Gastroesophageal sphincter (tissue), 4 donors: ENCODE measurements around the gene GRIP1. TPM values are rescaled to one million over a fixed set of nuclear protein-coding genes. Genes with fewer than 3 reads are reported as not detected.

Experiments used
- ATAC-seq: fragments of 150-250 bp; one replicate; pipeline ENCODE4 v1.9.1; 2016; ENCODE audit warnings: mild to moderate bottlenecking, moderate library complexity
- H3K27ac ChIP-seq, 4 donors: fragments of 200-600 bp; sonication (generic) in 3 of 4; 1 replicate in 3 of 4; 2 replicates in 1 of 4; pipeline ENCODE4 v1.5.1; 2016 to 2019
- H3K27me3 ChIP-seq: fragments of 200-600 bp; sonication (generic); one replicate; pipeline ENCODE4 v1.5.1; 2019
- H3K36me3 ChIP-seq, 2 donors: fragments of 200-600 bp; sonication (generic); one replicate each; pipeline ENCODE4 v1.5.1; 2019; ENCODE audit warnings: control low read depth in 1 of 2
- H3K4me1 ChIP-seq, 3 donors: fragments of 200-600 bp; sonication (generic); 1 replicate in 2 of 3; 2 replicates in 1 of 3; pipeline ENCODE4 v1.5.1; 2016 to 2019; ENCODE audit warnings: control low read depth in 2 of 3
- H3K4me3 ChIP-seq, 2 donors: fragments of 200-600 bp; sonication (generic); one replicate each; pipeline ENCODE4 v1.5.1; 2019; ENCODE audit warnings: mild to moderate bottlenecking in 1 of 2, moderate library complexity in 1 of 2
- H3K9me3 ChIP-seq, 3 donors: fragments of 200-600 bp; sonication (generic); one replicate each; pipeline ENCODE4 v1.5.1; 2017 to 2019; ENCODE audit warnings: control low read depth in 2 of 3
- CTCF ChIP-seq, 4 experiments: fragments of 200-600 bp in 2 of 4; fragments of 450-650 bp in 2 of 4; sonication (generic) in 1 of 4; IDR thresholded peaks; one replicate each; pipeline ENCODE4 v1.5.1; 2017 to 2019; ENCODE audit warnings: antibody characterized with exemption in 4 of 4, mild to moderate bottlenecking in 2 of 4, moderate library complexity in 2 of 4
- EP300 ChIP-seq: sonication (generic); formaldehyde crosslinking; IDR thresholded peaks from one replicate; pipeline ENCODE4 v1.6.1; 2017; ENCODE audit warnings: antibody characterized with exemption, mild to moderate bottlenecking
- POLR2A ChIP-seq, 2 donors: fragments of 450-650 bp; IDR thresholded peaks; one replicate each; pipeline ENCODE4 v1.6.1; 2017; ENCODE audit warnings: antibody characterized with exemption in 2 of 2, mild to moderate bottlenecking in 2 of 2, moderate library complexity in 1 of 2
- POLR2AphosphoS5 ChIP-seq: sonication (generic); formaldehyde crosslinking; IDR thresholded peaks from one replicate; pipeline ENCODE4 v1.6.1; 2017; ENCODE audit warnings: antibody characterized with exemption
- WGBS, 2 donors: methylation state at CpG; one replicate each; pipeline ENCODE4 v1.1.5; 2018; ENCODE audit warnings: low coverage in 1 of 2; 5-methylcytosine and 5-hydroxymethylcytosine counted together
- total RNA-seq, 4 donors: library from RNA; depleted of rRNA; stranded (reverse); fragments of >200 nt; gene quantifications; one replicate each; pipeline ENCODE4 v1.1.0, GENCODE V29; 2016

The GRIP1 gene
- total RNA-seq, 4 donors from 2014 or later, result 6.8 to 17.8 (median 11.6) TPM

GRCh38 chr12:66637699-66638301 is 41.1 kb downstream of the GRIP1 start:
- Histone ChIP-seq H3K9me3 (no peaks in the 10 kb centered on the region), H3K4me1 (peaks cover 0 to 9% (median 0%) of the 10 kb centered on the region in 3 donors), H3K27me3 (no peaks in the 10 kb centered on the region), H3K27ac (no peak overlapping the region), H3K36me3 (no peaks in the 10 kb centered on the region), H3K4me3 (no peak overlapping the region)
- 58% methylated on average over 3 of the region's 3 CpGs for WGBS, 2 donors
- TF ChIP-seq POLR2A (IDR thresholded peaks at IDR 0.05) (no peak), CTCF (IDR thresholded peaks at IDR 0.05) (no peak), EP300 (no peak), POLR2AphosphoS5 (no peak)
- no peak for ATAC-seq

GRCh38 chr12:66636771-66637170 is 42.1 kb downstream of the GRIP1 start:
- TF ChIP-seq EP300, result no peak
- no peak for TF ChIP-seq CTCF (IDR thresholded peaks at IDR 0.05)
- no peak for TF ChIP-seq POLR2AphosphoS5
- no peak for TF ChIP-seq POLR2A (IDR thresholded peaks at IDR 0.05)
- ATAC-seq, result peak; percentile 60
- WGBS, 2 donors, result no CpG with 5 or more reads among the region's 3 CpGs

GRCh38 chr12:66633676-66634075 is 45.2 kb downstream of the GRIP1 start:
- Histone ChIP-seq H3K27me3 (no peaks in the 10 kb centered on the region), H3K9me3 (no peaks in the 10 kb centered on the region), H3K4me3 (no peak overlapping the region), H3K4me1 (peaks cover 0 to 9% (median 0%) of the 10 kb centered on the region in 3 donors), H3K27ac (no peak overlapping the region), H3K36me3 (no peaks in the 10 kb centered on the region)
- ATAC-seq, result no peak
- TF ChIP-seq POLR2AphosphoS5 (no peak), EP300 (no peak), POLR2A (IDR thresholded peaks at IDR 0.05) (no peak), CTCF (IDR thresholded peaks at IDR 0.05) (no peak)
- WGBS, 2 donors, result 56 to 89% methylated on average over 1 of the region's 1 CpG

More at GRCh38 chr12:66636771-66637170, 42.1 kb downstream of the GRIP1 start:
- Histone ChIP-seq H3K4me1 (peaks cover 0 to 9% (median 0%) of the 10 kb centered on the region in 3 donors), H3K4me3 (no peak overlapping the region), H3K36me3 (no peaks in the 10 kb centered on the region), H3K9me3 (no peaks in the 10 kb centered on the region), H3K27me3 (no peaks in the 10 kb centered on the region), H3K27ac (no peak overlapping the region)

- no peaks in the 10 kb centered on the region for H3K9me3 ChIP-seq
- 60 to 83% methylated on average over 5 of the region's 5 CpGs for WGBS, 2 donors
- H3K4me1 ChIP-seq, result peaks cover 0 to 10% (median 0%) of the 10 kb centered on the region in 3 donors
- no peak for ATAC-seq
- H3K27ac ChIP-seq, result no peak overlapping the region
- no peaks in the 10 kb centered on the region for H3K27me3 ChIP-seq
- no peak overlapping the region for H3K4me3 ChIP-seq
- TF ChIP-seq CTCF (IDR thresholded peaks at IDR 0.05) (no peak), EP300 (no peak), POLR2AphosphoS5 (no peak), POLR2A (IDR thresholded peaks at IDR 0.05) (no peak)
- no peaks in the 10 kb centered on the region for H3K36me3 ChIP-seq
Measured at GRCh38 chr12:66629138-66629870, 49.6 kb downstream of the GRIP1 start.

- no peak overlapping the region for H3K27ac ChIP-seq
- ATAC-seq, result no peak
- no peaks in the 10 kb centered on the region for H3K27me3 ChIP-seq
- H3K9me3 ChIP-seq, result no peaks in the 10 kb centered on the region
- peaks cover 0 to 6% (median 0%) of the 10 kb centered on the region in 3 donors for H3K4me1 ChIP-seq
- TF ChIP-seq EP300 (no peak), CTCF (IDR thresholded peaks at IDR 0.05) (no peak), POLR2AphosphoS5 (no peak), POLR2A (IDR thresholded peaks at IDR 0.05) (no peak)
- no peaks in the 10 kb centered on the region for H3K36me3 ChIP-seq
- WGBS, 2 donors, result 63 to 68% methylated on average over 2 of the region's 2 CpGs
- no peak overlapping the region for H3K4me3 ChIP-seq
Measured at GRCh38 chr12:66627988-66628317, 50.9 kb downstream of the GRIP1 start.
